COLO668 (cell line): ENCODE results near the gene LHFPL3.
"Not testable (repeated sequence)": the region's sequence is repeated elsewhere in the genome, so short reads cannot be mapped to it uniquely, and the experiment has no call there.

Experiments
- DNase-seq: peaks from one replicate; lab custom pipeline; 2025; ENCODE audit not compliant: unreplicated experiment; lab: John Stamatoyannopoulos, UW

LHFPL3 gene

GRCh38 chr7:104677587-104677986, 349.2 kb downstream of the LHFPL3 start:
- DNase-seq: no peak

- no peak for DNase-seq
Measured at GRCh38 chr7:104679085-104679484, 350.7 kb downstream of the LHFPL3 start.

GRCh38 chr7:104686286-104686685, 357.9 kb downstream of the LHFPL3 start:
- DNase-seq: no peak

- DNase-seq: no peak
Measured at GRCh38 chr7:104694710-104695109, 366.3 kb downstream of the LHFPL3 start.

GRCh38 chr7:104695563-104695962, 367.2 kb downstream of the LHFPL3 start:
- no peak for DNase-seq

DNA sequence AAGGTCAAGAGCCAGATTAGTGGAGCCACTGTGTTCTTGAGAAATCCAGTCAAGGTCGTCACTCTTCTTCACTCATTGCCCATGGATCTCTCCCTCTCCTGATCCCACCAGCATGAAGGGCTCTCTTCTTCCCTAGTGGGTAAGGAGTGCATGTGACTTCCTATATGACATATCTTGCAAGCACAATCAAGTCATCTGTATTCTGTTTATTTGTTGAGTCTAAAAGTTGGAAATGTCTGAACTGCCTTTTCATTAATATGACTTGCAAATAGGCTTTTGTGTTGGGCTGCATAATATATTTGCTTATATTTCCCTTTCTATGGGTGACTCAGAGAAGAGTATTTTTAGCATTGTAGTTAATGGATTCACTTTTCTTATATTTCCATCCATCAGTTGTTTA, 371.9 kb downstream of the LHFPL3 start:
- no peak for DNase-seq

- DNase-seq: not testable (repeated sequence)
Measured at GRCh38 chr7:104721027-104721426, 392.6 kb downstream of the LHFPL3 start.

DNA sequence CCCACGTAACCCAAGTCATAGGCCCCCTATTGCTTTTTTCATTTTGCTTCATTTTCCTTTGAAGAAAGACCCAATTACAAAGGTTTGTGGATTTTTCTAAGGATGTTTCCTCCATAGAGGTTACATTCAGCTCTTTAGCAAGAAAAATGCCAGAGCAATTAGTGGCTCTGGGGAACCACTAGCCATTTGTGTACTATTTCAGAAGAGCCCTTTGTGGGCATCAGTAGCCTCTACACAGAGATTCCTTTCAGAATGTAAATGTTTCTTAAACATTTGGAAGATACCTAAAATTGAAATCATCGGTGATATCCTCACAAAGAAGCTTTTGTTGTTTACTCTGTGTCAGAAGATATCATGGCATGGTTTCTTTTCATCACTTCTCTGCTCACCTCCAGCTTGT, 394.6 kb downstream of the LHFPL3 start:
- DNase-seq: no peak

DNA sequence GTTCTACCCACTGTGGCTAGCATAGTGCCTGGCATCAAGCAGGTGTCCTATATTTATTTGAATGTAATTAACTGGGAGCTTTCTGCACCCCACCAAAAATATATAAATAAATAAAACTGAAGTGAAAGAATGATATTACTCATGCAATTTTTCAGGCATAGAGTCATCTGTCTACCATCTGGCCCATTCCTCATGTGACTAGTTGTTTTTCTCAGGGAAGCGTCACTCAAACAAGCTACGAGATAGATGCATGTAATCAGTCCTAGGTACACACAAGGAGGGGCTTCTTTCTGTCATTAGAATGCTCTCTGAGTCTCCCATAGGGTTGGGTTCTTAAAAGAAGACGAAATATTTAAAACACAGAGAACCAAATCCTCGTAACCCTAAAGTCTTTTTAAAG, 430.1 kb downstream of the LHFPL3 start:
- no peak for DNase-seq

DNA sequence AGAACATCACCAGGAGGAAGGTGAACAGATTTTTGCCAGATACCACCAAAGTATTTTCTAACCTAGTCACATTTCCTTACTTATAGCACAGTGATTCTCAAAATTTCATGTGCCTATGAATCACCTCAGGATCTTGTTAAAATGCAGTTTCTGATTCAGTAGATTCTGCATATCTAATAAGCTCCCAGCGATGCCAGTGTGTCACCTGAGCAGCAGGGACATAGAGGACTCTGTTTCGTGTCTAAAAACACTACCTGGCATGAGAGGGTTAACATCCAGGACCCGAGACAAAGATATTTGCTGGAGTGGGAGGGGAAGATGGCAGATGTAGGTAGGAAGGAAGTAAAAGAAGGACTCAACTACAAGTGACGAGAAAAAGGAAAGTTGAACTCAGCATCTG, 433.5 kb downstream of the LHFPL3 start:
- no peak for DNase-seq

GRCh38 chr7:104767113-104767512, 438.7 kb downstream of the LHFPL3 start:
- DNase-seq: no peak

DNA sequence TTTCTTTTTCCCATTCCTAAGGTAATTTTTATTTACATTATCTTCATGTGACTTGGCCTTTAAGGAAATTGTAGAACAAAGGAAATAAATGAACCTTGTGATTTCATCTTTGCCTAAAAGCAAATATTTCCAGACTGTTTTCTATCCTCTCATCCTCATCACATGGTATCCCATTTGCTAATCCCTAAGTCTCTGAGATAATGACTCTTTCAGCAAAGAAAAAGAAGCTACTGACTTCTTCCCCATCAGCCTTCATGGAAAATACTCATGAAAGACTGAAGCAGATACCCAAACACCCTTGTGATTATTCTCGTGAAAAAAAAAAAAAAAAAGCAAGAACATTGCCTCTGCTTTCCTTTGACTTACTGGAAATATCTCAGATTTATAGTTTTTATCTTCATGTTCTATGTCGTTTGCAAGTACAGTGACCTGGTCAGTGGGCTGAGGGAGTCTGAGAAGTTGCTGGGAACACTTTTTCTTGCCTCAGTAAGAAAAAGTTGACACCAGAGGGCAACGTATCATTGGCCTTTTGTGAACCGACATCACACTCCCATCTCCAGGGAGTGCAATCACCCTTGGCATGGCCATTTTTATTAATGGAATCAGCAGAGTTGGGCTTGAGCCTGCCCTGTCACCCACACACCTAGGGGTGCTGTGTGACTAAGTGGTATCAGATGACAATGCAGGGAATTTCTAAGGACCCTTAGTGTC, 439.6 kb downstream of the LHFPL3 start:
- no peak for DNase-seq

GRCh38 chr7:104772405-104773345, 444.3 kb downstream of the LHFPL3 start:
- no peak for DNase-seq

DNA sequence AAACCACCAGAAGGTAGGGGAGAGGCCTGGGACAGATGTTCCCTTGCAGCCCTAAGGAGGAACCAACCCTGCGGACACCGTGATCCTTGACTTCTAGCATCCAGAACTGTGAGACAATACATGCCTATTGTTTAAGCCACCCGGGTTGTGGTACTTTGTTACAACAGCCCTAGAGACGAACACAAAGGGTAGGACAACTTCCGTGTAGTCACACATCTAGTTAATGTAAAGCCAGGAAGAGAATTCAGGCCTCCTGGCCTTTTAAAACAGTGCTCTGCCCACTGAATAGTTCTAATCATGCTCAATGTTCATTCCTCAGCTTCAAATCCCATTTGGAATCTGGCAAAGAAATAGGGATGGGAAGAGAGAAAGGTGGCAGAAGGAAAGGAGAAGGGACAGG, 445.4 kb downstream of the LHFPL3 start:
- DNase-seq: no peak

GRCh38 chr7:104775531-104775930, 447.1 kb downstream of the LHFPL3 start:
- no peak for DNase-seq

DNA sequence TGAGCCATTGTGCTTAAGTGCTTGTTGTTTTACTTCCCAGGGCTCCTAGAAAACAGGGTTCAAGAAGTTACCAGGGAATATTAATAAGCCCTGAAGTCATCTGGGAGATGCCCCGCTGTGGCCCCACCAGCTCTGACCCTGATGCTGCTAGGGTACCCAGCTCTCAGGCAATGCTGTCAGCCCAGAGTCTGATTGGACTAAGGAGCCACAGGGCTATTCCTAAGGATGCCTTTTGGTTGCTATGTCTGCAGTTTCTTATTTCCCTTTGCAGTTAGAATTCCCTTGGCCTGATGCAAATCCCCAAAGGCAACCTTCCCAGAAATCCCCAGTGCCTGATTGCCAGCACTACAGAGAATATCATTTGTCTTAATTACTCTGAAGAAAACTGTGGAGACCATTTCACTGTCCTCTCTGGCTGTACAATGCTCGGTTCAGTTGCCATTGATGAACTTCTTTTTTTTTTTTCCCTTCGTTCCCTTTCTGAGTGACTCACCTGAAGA, 448.9 kb downstream of the LHFPL3 start:
- no peak for DNase-seq

- DNase-seq: no peak
Measured at GRCh38 chr7:104779888-104780287, 451.5 kb downstream of the LHFPL3 start.

DNA sequence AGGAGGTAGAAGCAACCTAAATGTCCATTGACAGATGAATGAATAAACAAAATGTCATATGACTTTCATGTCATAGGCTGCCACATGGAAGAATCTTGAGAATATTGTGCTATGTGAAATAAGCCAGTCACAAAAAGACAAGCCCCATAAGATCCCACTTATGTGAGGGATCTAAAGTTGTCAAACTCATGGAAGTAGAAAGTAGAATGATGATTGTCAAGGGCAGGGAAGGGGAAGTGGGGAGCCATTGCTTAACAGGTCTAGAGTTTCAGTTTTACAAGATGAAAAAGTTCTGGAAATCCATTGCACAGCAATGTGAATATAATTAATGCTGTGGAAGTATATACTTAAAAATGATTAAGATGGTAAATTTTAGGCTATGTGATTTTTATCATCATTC, 456.3 kb downstream of the LHFPL3 start:
- DNase-seq: no peak

DNA sequence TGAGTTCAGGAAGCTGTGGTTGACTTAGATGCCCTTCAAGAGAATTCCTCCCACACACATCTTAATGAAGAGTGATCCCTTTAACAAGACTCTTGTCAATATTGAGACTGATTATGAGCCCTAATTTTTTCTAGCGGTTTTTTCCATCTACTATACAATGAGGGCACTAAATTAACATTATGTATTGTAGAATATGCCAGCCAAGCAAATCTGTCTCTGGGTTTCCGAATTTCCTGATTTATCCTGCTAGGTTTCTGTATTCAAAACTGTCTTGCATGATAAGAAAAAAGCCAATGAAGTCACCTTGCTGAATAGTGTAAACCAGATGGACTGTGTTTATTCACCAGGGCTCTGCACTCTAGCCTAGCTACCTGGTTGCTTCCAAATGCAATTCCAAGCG, 461.4 kb downstream of the LHFPL3 start:
- DNase-seq: no peak

DNA sequence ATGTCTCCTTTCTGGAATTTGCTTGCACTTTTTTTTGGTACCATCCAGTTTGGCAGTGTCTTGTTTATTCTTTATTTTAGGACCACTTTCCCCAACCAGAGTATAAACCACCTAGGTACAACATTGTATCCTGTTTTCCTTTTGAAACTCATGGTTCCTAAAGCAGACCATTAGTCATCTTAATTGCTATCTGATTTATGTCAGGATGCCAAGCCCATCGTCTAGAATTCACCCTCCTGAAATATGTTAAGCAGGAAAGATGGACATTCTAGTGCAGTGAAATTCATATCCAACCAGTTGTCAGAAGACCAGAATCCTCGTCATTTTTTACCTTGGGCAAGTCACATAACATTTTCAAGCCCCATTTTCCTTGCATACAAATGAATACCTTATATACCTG, 462.0 kb downstream of the LHFPL3 start:
- no peak for DNase-seq

DNA sequence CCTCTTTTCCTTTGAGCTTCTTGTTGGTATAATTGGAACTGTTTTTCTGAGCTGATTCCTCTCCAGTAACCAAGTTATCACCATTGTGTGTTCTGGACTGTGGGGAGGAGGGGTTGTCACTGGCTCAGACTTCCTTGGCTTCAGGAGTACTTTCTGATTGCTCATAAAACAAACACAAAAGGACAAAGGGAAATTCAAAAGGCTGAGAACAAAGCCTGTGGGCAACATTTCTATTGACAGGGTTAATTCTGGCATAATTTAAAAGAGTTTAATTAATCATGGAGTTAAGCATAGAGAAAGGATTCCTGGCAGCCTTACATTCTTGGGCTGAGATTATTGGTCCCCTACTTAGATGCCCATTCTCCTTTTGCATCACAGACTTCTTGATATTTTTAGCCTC, 462.7 kb downstream of the LHFPL3 start:
- no peak for DNase-seq

DNA sequence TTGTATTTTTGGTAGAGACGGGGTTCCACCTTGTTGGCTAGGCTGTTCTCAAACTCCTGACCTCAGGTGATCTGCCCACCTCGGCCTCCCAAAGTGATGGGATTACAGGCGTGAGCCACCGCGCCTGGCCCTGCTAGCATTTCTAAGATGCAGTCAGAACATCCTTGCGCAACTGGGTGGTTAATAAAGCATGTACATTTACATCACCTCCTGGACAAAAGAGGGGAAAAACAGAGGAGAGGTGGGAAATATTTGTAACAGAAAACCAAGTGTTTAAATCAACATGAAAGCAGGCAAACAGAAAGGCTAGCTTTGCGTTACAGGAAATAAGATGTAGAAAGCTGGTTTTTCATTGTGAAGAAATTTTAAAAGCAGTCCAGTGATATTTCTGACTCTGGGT, 464.7 kb downstream of the LHFPL3 start:
- DNase-seq: no peak
